K562 (cell line): ENCODE measurements around the gene MLXIPL. TPM values are rescaled to one million over a fixed set of nuclear protein-coding genes. Genes with fewer than 3 reads are reported as not detected.
A peak's percentile ranks its signal among the peaks of the same experiment; 100 is the strongest.

Source experiments
- BHLHE40 ChIP-seq: IDR thresholded peaks from 2 replicates; pipeline ENCODE4 v1.6.1; 2011; ENCODE audit warnings: low read length, improper control_type of control experiment
- CBFA2T2 ChIP-seq: fragments of 450-650 bp; conservative IDR thresholded peaks from 2 replicates; pipeline ENCODE4 v1.6.1; 2017; ENCODE audit warnings: mild to moderate bottlenecking
- GMEB1 ChIP-seq: fragments of 250-450 bp; sonication (Bioruptor Pico); IDR thresholded peaks from 2 replicates; pipeline ENCODE4 v1.4.0; 2020; ENCODE audit warnings: mild to moderate bottlenecking
- ILF3 ChIP-seq: fragments of 450-650 bp; IDR thresholded peaks from 2 replicates; pipeline ENCODE4 v1.6.1; 2018; ENCODE audit warnings: antibody characterized with exemption, mild to moderate bottlenecking, moderate library complexity, borderline replicate concordance
- KDM1A ChIP-seq, 2 experiments: fragments of 450-650 bp; IDR thresholded peaks; 2 replicates each; pipeline ENCODE4 v1.6.1; 2016; ENCODE audit warnings: mild to moderate bottlenecking in 2 of 2
- KDM4B ChIP-seq, 2 experiments: fragments of 450-650 bp in 1 of 2; sonication (generic) in 1 of 2; IDR thresholded peaks; 2 replicates each; pipeline ENCODE4 v1.6.1; 2016 to 2017; ENCODE audit warnings: borderline replicate concordance in 2 of 2, antibody characterized with exemption in 1 of 2, low read depth in 1 of 2, mild to moderate bottlenecking in 1 of 2
- MEF2D ChIP-seq: conservative IDR thresholded peaks from 2 replicates; pipeline ENCODE4 v1.6.1; 2016; ENCODE audit warnings: low read depth, missing genetic modification characterization, missing compliant biosample characterization
- NFYB ChIP-seq: IDR thresholded peaks from 2 replicates; pipeline ENCODE4 v1.6.1; 2011; ENCODE audit warnings: mild to moderate bottlenecking, moderate library complexity; ENCODE audit not compliant: insufficient read length; ENCODE audit errors: extremely low read depth
- OTX1 ChIP-seq: fragments of 450-650 bp; formaldehyde crosslinking; IDR thresholded peaks from 2 replicates; pipeline ENCODE4 v1.4.0; 2022; ENCODE audit warnings: mild to moderate bottlenecking
- PRDM10 ChIP-seq: fragments of 450-650 bp; IDR thresholded peaks from 2 replicates; pipeline ENCODE4 v1.6.1; 2018; ENCODE audit not compliant: partially characterized antibody
- SOX6 ChIP-seq: fragments of 450-650 bp; IDR thresholded peaks from 2 replicates; pipeline ENCODE4 v1.6.1; 2014; ENCODE audit warnings: mild to moderate bottlenecking
- U2AF1 ChIP-seq: fragments of 200-400 bp; formaldehyde crosslinking; optimal IDR thresholded peaks from 2 replicates; pipeline ENCODE3; 2017; ENCODE audit warnings: mild to moderate bottlenecking, low read depth, low read length, moderate library complexity
- ZFP30 ChIP-seq: fragments of 250-450 bp; sonication (Bioruptor Pico); IDR thresholded peaks from 2 replicates; pipeline ENCODE4 v1.8.0; 2022; ENCODE audit warnings: moderate library complexity, mild to moderate bottlenecking, inconsistent platforms, borderline replicate concordance
- ZMIZ1 ChIP-seq, 2 experiments: fragments of 150-350 bp in 1 of 2; IDR thresholded peaks; 2 replicates each; pipeline ENCODE4 v1.6.1; 2012 to 2016; ENCODE audit warnings: low read depth in 2 of 2, low read length in 2 of 2, mild to moderate bottlenecking in 1 of 2, moderate library complexity in 1 of 2
- ZNF3 ChIP-seq: fragments of 250-450 bp; sonication (Bioruptor Pico); IDR thresholded peaks from 2 replicates; pipeline ENCODE4 v1.5.0; 2021; ENCODE audit warnings: mild to moderate bottlenecking, moderate library complexity
- ZNF324 ChIP-seq: fragments of 250-450 bp; sonication (Bioruptor Pico); IDR thresholded peaks from 2 replicates; pipeline ENCODE4 v1.4.0; 2020; ENCODE audit warnings: mild to moderate bottlenecking
- ZNF551 ChIP-seq: fragments of 250-450 bp; sonication (Bioruptor Pico); IDR thresholded peaks from 2 replicates; pipeline ENCODE4 v1.5.0; 2021; ENCODE audit warnings: mild to moderate bottlenecking, moderate library complexity
- ZNF57 ChIP-seq: fragments of 450-650 bp; formaldehyde crosslinking; IDR thresholded peaks from 2 replicates; pipeline ENCODE4 v1.4.0; 2020; ENCODE audit warnings: mild to moderate bottlenecking, moderate library complexity
- ZNF583 ChIP-seq: fragments of 250-450 bp; sonication (Bioruptor Pico); IDR thresholded peaks from 2 replicates; pipeline ENCODE4 v1.4.0; 2020
- polyA plus RNA-seq, 8 experiments: library from polyadenylated mRNA; depleted of rRNA in 4 of 8; stranded (reverse) in 5 of 8; unstranded in 3 of 8; fragments of >200 nt; fragmentation: Nextera tagmentation in 2 of 8; fragmentation: Illumina TruSeq in 1 of 8; extraction: Ambion mirVana in 2 of 8; extraction: Trizol in 1 of 8; gene quantifications; 2 replicates each; pipeline versions ENCODE4 v1.2.1 to v1.2.3, GENCODE V29; 2011 to 2014; ENCODE audit warnings: inconsistent platforms in 1 of 8, missing spikeins in 1 of 8
- total RNA-seq, 7 experiments: library from RNA; depleted of rRNA in 6 of 7; stranded (reverse); fragments of >200 nt in 6 of 7; fragmentation: Illumina TruSeq in 2 of 7; extraction: Trizol in 2 of 7; gene quantifications; 2 replicates each; pipeline versions ENCODE4 v1.2.1 to v1.2.3, GENCODE V29; 2011 to 2021; ENCODE audit warnings: low replicate concordance in 1 of 7

The MLXIPL gene
- total and polyA plus RNA-seq, 9 of the 15 experiments (the other 6 are each of a cell fraction or from before 2014, with no cell fraction given) = 0.11 to 18.4 (median 1.4) TPM

GRCh38 chr7:73622909-73623797 is 1.2 kb downstream of the MLXIPL start (continued):
- no peak for TF ChIP-seq PRDM10
- no peak for TF ChIP-seq ZNF551 (CRISPR knock-in tag)
- TF ChIP-seq MEF2D (tag) = no peak
- peak; percentile 36 for TF ChIP-seq CBFA2T2
- no peak for TF ChIP-seq ZMIZ1 (IDR thresholded peaks at IDR 0.05; ENCODE audit: low read depth in 2 of 2, low read length in 2 of 2)
- no peak for TF ChIP-seq U2AF1
- no peak for TF ChIP-seq ZNF3 (CRISPR knock-in tag)
- no peak for TF ChIP-seq ZNF583 (CRISPR knock-in tag)
- no peak for TF ChIP-seq ZFP30 (CRISPR knock-in tag)
- no peak for TF ChIP-seq ZNF57
- peak in 1 of 2 experiments; percentile 25; a peak in 1 of 4 replicates for TF ChIP-seq KDM1A (IDR thresholded peaks at IDR 0.05)
- TF ChIP-seq ILF3 = no peak
- peak; percentile 8 for TF ChIP-seq NFYB
- peak; percentile 90 for TF ChIP-seq BHLHE40
- TF ChIP-seq KDM4B (IDR thresholded peaks at IDR 0.05; ENCODE audit: borderline replicate concordance in 2 of 2, low read depth in 1 of 2) = 0 out of 4 replicates have a peak, but pooled peaks of 1 of the 2 experiments have one; percentile 27
- TF ChIP-seq SOX6 = 0 out of 2 replicates have a peak, but pooled peaks have one; percentile 44
- TF ChIP-seq OTX1 (CRISPR knock-in tag) = no peak
- no peak for TF ChIP-seq ZNF324 (CRISPR knock-in tag)
- TF ChIP-seq GMEB1 = no peak
